ENCODE data around the gene HOXA3.

DNA sequence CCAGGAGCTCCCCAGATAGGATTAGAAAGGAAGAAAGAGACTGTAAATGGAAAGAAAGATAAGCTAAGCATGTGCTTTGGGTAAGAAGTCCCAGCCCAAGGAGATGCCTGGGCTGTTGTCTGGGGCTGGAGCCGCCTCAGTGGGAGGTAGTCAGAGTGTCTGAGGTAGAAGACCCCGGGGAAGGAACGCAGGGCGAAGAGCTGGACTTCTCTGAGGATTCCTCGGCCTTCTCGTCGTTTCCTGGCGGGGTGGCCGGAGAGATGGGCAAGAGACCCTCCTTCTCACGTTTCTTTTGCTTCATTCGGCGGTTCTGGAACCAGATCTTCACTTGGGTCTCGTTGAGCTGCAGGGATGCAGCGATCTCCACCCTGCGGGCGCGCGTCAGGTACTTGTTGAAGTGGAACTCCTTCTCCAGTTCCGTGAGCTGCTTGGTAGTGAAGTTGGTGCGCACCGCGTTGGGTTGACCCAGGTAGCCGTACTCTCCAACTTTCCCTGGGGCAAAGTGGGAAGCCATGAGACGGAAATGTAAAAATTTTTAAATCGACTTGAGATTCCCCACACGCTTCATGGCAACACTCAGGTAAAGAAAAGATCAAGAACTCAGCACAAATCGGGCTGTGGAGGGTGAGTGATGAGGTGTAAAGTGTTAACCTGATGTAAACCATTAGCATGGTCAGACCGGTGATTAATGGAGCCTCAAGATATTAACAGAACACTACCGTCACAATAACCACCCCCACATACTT lies 57.9 kb downstream of the HOXA3 start:
- TF ChIP-seq, protein P1, sequence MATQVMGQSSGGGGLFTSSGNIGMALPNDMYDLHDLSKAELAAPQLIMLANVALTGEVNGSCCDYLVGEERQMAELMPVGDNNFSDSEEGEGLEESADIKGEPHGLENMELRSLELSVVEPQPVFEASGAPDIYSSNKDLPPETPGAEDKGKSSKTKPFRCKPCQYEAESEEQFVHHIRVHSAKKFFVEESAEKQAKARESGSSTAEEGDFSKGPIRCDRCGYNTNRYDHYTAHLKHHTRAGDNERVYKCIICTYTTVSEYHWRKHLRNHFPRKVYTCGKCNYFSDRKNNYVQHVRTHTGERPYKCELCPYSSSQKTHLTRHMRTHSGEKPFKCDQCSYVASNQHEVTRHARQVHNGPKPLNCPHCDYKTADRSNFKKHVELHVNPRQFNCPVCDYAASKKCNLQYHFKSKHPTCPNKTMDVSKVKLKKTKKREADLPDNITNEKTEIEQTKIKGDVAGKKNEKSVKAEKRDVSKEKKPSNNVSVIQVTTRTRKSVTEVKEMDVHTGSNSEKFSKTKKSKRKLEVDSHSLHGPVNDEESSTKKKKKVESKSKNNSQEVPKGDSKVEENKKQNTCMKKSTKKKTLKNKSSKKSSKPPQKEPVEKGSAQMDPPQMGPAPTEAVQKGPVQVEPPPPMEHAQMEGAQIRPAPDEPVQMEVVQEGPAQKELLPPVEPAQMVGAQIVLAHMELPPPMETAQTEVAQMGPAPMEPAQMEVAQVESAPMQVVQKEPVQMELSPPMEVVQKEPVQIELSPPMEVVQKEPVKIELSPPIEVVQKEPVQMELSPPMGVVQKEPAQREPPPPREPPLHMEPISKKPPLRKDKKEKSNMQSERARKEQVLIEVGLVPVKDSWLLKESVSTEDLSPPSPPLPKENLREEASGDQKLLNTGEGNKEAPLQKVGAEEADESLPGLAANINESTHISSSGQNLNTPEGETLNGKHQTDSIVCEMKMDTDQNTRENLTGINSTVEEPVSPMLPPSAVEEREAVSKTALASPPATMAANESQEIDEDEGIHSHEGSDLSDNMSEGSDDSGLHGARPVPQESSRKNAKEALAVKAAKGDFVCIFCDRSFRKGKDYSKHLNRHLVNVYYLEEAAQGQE (IDR thresholded peaks at IDR 0.05; ENCODE audit: low read depth, low read length) = no peak
- TF ChIP-seq TEAD4 (IDR thresholded peaks at IDR 0.05; ENCODE audit: borderline replicate concordance, insufficient read depth) = no peak
- TF ChIP-seq, protein P2, sequence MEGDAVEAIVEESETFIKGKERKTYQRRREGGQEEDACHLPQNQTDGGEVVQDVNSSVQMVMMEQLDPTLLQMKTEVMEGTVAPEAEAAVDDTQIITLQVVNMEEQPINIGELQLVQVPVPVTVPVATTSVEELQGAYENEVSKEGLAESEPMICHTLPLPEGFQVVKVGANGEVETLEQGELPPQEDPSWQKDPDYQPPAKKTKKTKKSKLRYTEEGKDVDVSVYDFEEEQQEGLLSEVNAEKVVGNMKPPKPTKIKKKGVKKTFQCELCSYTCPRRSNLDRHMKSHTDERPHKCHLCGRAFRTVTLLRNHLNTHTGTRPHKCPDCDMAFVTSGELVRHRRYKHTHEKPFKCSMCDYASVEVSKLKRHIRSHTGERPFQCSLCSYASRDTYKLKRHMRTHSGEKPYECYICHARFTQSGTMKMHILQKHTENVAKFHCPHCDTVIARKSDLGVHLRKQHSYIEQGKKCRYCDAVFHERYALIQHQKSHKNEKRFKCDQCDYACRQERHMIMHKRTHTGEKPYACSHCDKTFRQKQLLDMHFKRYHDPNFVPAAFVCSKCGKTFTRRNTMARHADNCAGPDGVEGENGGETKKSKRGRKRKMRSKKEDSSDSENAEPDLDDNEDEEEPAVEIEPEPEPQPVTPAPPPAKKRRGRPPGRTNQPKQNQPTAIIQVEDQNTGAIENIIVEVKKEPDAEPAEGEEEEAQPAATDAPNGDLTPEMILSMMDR (IDR thresholded peaks at IDR 0.05) = no peak
- TF ChIP-seq CHD2 (IDR thresholded peaks at IDR 0.05; ENCODE audit: low read length, partially characterized antibody) = no peak
- no peak for TF ChIP-seq EZH2phosphoT487 (IDR thresholded peaks at IDR 0.05; ENCODE audit: borderline replicate concordance, low read depth)
- no peak for TF ChIP-seq SMC3 (IDR thresholded peaks at IDR 0.05; ENCODE audit: low read depth, low read length)
- no peak for TF ChIP-seq EP300 (IDR thresholded peaks at IDR 0.05; ENCODE audit: borderline replicate concordance in 1 of 2, low read depth in 1 of 2, low read length in 1 of 2)
